Forelimb muscle (tissue), 1 donor: ENCODE results near the gene USP14. TPM values are rescaled to one million over a fixed set of nuclear protein-coding genes. Genes with fewer than 3 reads are reported as not detected.
"Not testable (repeated sequence)": the region's sequence is repeated elsewhere in the genome, so short reads cannot be mapped to it uniquely, and the experiment has no call there.

Experiments
- DNase-seq: peaks from one replicate; pipeline ENCODE4 v3.0.0-alpha.2; 2013; ENCODE audit warnings: low read depth
- polyA plus RNA-seq: library from polyadenylated mRNA; unstranded; fragments of 120-200 nt; gene quantifications from one replicate; pipeline ENCODE4 v1.2.1, GENCODE V29; 2013; ENCODE audit not compliant: insufficient read length

Gene USP14
- polyA plus RNA-seq, result 60.2 TPM

DNA sequence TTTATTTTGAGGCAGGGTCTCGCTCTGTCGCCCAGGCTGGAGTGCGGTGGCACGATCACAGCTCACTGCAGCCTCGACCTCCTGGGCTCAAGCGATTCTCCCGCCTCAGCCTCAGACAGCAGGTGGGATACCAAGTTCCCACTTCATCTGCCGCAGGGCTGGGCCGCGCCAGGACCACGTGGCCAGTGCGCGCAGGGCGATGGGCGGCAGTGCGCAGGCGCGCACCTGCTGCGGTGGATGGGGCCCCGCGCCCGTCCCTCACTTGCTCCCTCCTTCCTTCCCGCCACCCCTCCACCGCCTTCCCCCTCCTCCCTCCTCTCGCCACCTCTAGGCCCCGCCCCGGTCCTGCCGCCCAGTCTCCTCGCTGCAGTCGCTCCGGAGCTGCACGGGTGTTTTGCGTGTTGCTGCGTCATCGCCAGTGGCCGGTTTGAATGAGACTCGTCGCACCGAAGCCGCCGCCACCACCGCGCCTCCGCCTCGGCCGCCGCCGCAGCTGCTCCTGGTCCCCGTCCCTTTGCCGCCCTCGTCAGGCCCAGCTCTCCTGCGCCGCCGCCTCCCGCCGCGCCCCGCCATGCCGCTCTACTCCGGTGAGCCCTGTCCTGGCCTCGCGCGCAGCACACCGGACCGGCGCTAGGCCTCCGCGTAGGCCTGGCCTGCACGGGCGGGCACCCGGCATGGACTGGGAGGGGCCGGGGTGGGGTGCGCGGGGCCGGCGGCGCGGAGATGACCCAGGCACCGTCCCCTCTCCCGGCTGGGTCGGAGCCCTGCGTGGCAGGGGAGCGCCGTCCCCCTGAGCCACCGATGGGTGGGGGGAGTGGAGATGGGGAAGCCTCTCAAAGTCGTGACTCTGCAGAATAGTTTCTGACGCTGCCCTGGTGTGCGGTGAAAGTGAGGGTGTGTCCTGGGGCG, at the start of gene USP14:
Gene USP14, plus strand, starts transcription at position 430 of the 909 bp plus-strand sequence. Its CDS starts 142 bp downstream, at position 572.
- DNase-seq, result peak; percentile 83

DNA sequence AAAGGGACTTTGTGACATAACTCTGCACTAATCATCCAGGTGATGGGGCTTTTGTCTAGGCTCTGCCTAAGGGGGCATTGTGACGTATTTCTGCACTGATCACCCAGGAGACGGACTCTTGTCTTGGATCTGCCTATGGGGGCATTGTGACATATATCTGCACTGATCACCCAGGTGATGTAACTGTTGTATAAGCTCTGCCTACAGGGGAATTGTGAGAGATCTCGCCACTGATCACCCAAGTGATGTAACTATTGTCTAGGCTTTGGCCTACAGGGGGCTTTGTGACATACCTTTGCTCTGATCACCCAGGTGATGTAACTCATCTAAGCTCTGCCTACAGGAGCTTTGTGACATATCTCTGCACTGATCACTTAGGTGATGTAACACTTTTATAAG, 49.7 kb upstream of the USP14 start:
- DNase-seq, result not testable (repeated sequence)

DNA sequence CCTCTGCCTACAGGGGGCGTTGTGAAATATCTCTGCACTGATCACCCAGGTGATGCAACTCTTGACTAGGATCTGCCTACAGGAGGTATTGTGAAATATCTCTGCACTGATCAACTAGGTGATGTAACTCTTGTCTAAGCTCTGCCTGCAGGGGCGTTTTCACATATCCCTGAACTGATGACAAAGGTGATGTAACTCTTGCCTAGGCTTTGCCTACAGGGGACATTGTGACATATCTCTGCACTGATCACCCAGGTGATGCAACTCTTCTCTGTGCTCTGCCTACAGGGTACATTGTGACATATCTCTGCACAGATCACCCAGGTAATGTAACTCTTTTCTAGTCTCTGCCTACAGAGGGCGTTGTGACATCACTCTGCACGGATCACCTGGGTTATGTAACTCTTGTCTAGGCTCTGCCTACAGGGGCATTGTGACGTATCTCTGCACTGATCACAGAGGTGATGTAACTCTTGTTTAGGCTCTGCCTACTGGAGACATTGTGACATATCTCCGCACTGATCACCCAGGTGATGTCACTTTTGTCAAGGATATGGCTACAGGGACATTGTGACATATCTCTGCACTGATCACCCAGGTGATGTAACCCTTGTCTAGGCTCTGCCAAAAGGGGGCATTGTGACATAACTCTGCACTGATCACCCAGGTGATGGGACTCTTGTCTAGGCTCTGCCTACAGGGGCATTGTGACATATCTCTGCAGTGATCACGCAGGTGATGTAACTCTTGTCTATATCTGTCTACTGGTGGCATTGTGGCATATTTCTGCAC, 49.0 kb upstream of the USP14 start:
- not testable (repeated sequence) for DNase-seq

DNA sequence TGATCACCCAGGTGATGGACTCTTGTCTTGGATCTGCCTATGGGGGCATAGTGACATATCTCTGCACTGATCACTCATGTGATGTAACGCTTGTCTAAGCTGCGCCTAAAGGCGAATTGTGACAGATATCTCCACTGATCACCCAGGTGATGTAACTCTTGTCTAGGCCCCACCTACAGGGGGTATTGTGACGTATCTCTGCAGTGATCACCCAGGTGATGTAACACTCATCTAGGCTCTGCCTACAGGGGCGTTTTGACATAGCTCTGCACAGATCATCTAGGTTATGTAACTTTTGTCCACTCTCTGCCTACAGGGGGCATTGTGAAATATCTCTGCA, 48.5 kb upstream of the USP14 start:
- DNase-seq, result not testable (repeated sequence)

DNA sequence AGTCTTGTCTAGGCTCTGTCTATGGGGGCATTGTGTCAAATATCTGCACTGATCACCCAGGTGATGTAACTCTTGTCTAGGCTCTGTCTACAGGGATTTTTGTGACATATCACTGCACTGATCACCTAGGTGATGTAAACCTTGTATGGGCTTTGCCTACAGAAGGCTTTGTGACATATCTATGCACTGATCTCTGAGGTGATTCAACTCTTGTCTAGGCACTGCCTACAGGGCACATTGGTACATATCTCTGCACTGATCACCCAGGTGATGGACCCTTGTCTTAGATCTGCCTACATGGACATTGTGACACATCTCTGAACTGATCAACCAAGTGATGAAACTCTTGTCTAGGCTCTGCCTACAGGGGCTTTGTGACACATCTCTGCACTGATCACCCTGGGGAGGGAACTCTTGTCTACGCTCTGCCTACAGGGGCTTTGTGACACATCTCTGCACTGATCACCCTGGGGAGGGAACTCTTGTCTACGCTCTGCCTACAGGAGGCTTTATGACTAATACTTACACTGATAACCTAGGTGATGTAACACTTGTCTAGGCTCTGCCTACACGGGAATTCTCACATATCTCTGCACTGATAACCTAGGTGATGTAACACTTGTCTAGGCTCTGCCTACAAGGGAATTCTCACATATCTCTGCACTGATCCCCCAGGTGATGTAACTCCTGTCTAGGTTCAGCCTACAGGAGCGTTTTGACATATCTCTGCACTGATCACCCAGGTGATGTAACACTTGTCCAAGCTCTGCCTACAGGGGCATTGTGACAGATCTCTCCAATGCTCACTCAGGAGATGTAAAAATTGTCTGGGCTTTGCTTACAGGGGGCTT, 47.8 kb upstream of the USP14 start:
- not testable (repeated sequence) for DNase-seq

DNA sequence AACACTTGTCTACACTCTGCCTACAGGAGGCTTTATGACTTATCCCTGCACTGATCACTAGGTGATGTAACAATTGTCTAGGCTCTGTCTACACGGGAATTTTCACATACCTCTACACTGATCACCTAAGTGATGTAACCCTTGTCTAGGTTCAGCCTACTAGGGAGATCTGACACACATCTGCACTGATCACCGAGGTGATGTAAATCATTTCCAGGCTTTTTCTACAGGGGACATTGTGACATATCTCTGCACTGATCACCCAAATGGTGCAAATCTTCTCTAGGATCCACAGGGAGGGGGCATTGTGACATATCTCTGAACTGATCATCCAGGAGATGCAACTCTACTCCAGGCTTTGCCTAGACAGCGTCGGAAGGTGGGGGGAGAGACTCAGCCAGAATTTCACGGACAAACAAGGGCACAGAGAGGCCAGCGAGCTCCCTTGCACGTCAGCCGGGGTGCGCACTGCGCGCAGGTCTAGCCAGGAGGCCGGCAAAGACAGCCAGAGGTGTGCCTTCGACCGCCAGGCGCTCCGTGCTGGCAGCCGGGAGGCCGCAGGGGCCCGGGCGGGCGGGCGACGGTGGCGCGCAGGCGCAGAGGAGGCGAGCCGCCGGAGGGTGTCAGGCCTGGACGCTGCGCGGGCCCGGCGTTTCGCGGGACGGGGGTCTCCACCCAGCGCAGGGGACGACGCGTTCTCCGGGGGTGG, 46.9 kb upstream of the USP14 start:
- DNase-seq, result no peak

DNA sequence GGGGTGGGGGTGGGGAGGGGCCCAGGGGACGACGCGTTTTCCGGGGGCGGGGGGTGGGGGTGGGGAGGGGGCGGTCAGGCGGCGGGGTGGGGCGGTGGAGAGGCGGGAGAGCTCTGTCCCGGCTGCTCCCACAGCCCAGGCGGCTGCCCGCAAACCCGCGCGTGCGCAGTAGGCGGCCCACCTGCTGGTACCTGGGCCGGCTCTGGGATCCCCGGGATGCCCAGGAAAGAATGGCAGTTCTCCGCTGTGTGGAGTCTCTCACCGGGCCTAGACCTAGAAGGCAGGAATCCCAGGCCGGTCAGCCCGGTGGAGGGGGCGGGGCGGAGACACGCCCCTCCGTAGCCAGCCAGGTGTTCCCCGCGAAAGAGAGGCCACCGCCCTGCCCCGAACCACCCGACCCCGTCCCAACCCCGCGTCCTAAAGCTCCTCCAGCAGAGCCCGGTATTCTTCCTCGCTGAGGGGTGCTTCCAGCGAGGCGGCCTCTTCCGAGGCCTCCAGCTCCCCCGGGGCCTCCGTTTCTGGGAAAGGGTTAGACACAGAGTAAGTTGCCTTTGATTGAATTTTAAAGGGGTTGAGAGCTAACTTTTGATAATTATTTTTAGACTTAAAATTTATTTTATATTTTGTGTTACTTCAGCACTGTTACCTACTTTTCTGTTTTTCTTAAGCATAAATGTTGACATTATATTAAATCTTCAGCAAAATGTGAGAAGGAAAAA, 46.2 kb upstream of the USP14 start:
- DNase-seq, result not testable (repeated sequence)

DNA sequence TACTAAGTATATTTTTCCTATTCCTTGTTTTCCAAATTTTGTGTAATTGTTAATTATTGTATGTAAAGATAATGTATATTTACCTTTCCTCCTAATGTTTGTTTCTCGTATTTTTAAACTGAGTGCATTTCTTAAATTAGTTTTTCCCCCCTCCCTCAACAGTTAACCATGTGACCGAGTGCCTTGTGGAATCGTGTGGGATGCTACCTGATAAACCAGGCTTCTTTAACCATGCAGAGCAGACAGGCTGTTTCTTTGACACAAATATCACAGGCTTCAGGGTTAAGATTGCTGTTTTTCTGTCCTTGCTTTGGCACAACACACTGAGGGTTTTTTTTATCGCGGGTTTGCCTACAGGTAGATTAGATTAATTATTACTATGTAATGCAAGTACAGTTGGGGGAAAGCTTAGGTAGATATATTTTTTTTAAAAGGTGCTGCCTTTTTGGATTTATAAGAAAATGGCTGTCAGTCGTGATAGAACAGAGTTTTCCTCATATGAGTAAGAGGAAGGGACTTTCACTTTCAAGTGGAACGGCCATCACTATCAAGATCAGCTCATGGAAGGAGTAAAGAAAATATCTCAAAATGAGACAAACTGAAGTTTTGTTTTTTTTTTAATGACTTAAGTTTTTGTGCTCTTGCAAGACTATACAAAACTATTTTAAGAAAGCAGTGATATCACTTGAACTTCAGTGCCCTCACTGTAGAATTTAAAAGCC, 37.7 kb upstream of the USP14 start:
- not testable (repeated sequence) for DNase-seq

DNA sequence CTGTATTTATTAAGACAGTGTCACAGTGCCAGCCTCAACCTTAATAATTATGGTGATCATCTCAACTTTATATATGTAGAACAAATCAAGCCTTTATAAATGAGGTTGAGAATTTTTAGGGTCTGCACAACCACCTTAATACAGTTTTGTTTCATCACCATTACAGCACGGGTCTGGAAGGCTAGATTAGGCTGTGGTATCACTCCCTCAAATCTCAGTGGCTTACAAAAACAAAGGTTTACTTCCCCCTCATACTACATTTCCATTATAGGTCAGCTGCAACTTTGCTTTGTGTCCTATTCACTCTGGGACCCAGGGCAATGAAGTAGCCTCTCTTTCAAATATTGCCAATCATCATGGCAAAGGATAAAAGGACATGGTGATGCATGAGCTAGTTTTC, 23.3 kb upstream of the USP14 start:
- no peak for DNase-seq

DNA sequence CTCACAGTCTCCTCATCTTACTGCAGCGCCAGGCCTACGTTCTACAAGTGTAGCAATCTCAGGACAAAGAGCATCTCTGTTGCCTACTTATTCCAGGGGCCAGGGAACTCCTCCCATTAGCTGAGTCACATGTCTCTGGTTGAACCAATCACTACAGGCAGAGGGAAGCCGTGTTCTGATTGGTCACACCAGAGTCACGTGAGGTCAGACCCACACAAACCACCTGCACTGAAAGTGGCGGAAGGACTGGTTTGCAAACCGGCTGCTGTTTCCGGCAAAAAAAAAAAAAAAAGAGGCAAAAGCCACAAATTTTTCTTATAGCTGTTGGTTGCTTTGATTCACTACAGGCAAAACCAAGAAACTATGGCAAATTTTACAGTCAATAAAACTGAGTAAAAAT, 21.9 kb upstream of the USP14 start:
- DNase-seq, result no peak

DNA sequence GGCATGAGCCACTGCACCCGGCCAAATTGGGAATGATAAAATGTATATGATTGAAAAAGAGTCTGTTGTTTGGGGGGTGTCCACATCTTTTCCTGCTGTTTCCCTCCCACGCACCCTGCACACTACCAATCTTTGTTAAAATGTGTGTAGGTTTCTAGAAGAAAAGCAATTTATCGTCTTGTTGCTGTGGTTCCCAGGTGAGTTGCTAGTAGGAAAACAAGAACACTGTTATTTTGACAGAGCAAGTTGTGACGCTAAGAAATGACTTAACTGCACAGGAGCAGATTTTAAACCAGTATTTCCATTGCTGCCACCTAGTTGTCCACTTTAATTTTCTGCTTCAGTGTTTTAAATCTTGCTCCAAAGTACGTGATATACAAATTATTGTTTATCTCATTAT, 21.0 kb upstream of the USP14 start:
- DNase-seq, result no peak

DNA sequence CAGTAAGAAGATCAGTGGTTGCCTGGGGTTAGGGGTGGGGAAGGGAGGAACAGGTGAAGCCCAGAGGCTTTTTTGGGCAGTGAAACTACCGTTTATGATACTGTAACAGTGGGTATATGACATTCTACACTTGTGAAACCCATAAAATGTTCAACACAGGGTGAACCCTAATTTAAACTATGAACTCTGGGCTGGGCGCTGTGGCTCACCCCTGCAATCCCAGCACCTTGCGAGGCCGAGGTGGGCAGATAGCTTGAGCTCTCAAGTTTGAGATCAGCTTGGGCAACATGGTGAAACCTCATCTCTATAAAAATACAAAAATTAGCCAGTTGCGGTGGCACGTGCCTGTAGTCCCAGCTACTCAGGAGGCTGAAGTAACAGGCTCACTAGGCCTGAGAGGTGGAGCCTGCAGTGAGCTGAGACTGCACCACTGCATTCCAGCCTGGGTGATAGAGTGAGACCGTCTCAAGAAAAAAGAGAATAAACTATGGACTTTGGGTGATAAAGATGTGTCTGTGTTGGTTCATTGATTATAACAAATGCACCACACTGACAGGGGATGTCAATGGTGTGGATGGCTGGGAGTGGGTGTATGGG, 17.6 kb upstream of the USP14 start:
- no peak for DNase-seq

DNA sequence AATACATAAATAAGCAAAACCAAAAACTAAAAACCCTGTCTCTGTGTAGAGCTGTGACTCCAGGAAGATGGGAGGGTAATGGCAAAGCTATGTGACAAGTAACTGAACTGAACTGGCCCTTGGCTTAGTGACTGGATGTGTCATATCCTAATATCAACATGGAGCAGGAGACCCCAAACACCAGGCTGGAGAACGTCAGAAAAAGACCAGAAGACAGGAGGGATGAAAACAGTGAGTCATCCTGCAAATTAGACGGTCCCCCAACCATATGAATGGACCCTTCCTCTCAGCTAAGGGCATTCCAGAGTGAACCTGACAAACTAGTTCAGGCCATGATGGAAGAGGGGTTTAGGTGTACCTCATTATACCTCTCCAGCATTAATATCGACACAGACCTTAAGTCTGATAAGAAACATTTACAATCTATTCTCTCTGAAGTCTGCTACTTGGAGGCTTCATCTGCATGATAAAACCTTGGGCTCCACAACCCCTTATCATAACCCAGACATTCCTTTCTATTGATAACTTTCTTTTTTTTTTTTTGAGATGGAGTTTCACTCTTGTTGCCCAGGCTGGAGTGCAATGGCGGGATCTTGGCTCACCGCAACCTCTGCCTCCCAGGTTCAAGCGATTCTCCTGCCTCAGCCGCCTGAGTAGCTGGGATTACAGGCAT, 15.6 kb upstream of the USP14 start:
- not testable (repeated sequence) for DNase-seq

DNA sequence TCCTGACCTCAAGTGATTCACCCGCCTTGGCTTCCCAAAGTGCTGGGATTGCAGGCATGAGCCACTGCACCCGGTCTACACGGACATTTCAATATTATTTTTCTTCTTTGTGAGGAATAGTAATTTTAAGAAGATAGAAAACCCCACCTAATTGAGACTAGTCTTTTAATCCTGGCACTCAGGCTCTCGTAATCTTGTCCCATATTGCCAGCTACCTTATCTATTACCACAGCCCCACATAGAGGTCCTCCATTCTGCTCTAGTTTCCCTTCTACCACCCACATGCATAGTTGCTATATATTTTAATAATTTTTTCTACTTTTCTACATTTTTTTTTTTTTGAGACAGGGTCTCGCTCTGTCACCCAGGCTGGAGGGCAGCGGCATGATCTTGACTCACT, 9.5 kb upstream of the USP14 start:
- no peak for DNase-seq

DNA sequence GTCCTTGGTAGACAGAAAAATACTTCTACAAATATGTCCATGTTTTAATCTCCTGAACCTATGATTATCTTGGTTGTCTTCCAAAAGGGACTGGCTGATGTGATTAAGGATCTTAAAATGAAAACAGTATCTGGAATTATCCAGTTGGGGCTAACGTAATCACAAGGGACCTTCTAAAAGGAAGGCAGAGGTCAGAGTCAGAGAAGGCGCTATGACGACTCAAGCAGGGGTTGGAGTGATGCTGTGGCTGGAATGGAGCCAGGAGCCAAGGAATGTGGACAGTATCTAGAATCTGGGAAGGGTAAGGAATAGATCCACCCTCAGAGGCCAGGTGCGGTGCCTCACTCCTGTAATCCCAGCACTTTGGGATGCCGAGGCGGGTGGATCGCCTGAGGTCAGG, 4.2 kb upstream of the USP14 start:
- DNase-seq, result no peak

DNA sequence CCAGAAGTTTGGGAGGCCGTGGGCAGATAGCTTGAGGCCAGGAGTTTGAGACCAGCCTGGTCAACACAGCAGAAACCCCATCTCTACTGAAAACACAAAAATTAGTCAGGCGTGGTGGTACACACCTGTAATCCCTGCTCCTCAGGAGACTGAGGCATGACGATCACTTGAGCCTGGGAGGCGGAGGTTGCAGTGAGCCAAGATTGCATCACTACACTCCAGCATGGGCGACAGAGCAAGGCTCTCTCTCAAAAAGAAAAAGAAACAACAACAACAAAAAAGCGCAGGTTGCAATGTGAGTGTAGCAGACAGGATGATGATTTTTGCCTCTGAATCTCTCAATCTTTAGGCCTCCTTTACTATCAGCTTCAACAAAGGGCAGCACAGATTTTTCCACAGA, 2.7 kb upstream of the USP14 start:
- no peak for DNase-seq

DNA sequence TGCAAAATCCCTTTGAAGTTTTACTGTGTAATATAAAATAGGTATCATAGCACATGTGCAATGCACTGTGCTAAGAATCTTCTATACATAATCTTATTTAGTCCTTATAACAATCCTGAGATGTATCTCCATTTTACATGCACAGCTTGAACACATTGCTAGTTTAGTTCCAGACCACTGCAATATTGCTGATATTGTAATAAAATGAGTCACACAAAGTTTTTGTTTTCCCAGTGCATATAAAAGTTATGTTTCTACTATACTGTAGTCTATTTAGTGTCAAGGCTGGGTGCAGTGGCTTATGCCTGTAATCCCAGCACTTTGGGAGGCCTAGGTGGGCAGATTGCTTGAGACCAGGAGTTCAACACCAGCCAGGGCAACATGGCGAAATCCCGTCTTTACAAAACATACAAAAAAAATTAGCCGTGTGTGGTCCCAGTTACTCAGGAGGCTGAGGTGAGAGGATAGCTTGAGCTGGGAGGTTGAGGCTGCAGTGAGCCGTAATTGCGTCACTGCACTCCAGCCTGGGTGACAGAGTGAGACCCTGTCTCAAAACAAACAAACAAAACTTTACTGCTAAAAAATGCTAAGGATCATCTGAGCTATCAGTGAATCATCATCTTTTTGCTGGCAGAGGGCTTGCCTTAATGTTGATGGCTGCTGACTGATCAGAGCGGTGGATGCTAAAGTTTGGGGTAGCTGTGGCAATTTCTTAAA, 1.7 kb upstream of the USP14 start:
- no peak for DNase-seq

DNA sequence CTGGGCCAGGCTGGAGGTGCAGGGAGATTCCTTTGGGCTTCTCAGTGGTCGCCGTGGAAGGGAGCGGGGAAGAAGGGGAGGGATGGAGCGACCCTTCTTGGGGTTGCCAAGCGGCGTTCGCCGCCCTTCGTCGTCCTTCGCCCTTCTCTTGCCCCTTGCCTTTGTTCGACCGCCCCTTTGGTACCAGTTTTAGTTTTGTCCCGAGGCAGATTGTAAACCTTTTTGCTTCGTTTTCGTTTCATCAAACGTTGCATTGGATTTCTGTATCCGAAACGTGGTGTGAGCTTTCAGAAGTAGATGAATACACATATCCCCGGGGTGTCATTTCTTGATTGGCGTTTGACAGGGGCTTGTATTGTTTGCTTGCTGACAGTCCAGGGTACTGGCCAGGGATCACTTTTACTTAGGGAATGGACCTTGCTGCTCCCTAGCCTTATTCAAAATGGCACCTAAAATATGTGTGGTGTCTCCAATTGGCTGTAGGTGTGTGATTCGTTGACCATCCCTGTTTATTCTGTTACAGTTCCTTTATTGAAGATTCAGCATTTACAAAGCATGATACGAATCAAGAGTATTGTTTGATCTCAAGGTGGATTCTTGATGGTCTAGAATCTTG, 788 bp downstream of the USP14 start:
- DNase-seq, result no peak
